Ovary (tissue), 9 donors: ENCODE measurements around the gene GSG1L. TPM values are rescaled to one million over a fixed set of nuclear protein-coding genes. Genes with fewer than 3 reads are reported as not detected.

Experiments
- DNase-seq, 5 donors: peaks; one replicate each; pipeline ENCODE4 v3.0.0-alpha.2; 2019 to 2020
- H3K27ac ChIP-seq, 2 donors: fragments of 200-600 bp; one replicate each; pipeline versions ENCODE4 v1.5.1 to v1.8.0; 2019 to 2022
- H3K27me3 ChIP-seq: fragments of 200-600 bp; one replicate; pipeline ENCODE4 v1.8.0; 2022
- H3K36me3 ChIP-seq: fragments of 200-600 bp; sonication (generic); one replicate; pipeline ENCODE4 v1.5.1; 2019
- H3K4me1 ChIP-seq: one replicate; pipeline ENCODE4 v1.8.1; 2013; ENCODE audit warnings: mild to moderate bottlenecking, moderate library complexity; ENCODE audit not compliant: insufficient read depth
- H3K4me3 ChIP-seq: fragments of 200-600 bp; sonication (generic); one replicate; pipeline ENCODE4 v1.5.1; 2017
- H3K9me3 ChIP-seq, 2 donors: fragments of 200-600 bp in 1 of 2; sonication (generic) in 1 of 2; one replicate each; pipeline versions ENCODE4 v1.5.1 to v1.8.1; 2013 to 2019; ENCODE audit warnings: mild to moderate bottlenecking in 1 of 2, moderate library complexity in 1 of 2
- EP300 ChIP-seq: sonication (generic); formaldehyde crosslinking; IDR thresholded peaks from one replicate; pipeline ENCODE4 v1.6.1; 2017; ENCODE audit warnings: antibody characterized with exemption
- POLR2A ChIP-seq: fragments of 450-650 bp; IDR thresholded peaks from one replicate; pipeline ENCODE4 v1.6.1; 2017; ENCODE audit warnings: antibody characterized with exemption, mild to moderate bottlenecking, moderate library complexity
- WGBS, 3 donors: extraction: QIAGEN DNeasy Blood & Tissue Kit in 1 of 3; methylation state at CpG; one replicate each; pipeline versions ENCODE4 v1.1.5 to v1.1.7; 2013 to 2017; 5-methylcytosine and 5-hydroxymethylcytosine counted together
- intact Hi-C, 4 donors: fragments of 100-400 bp; cut with DNase I; formaldehyde crosslinking; loops; one replicate each; pipeline versions ENCODE4 v1.11.0 to v1.15.1; 2022 to 2023
- polyA plus RNA-seq, 2 donors: library from polyadenylated mRNA; stranded (reverse); fragments of 200-250 nt in 1 of 2; fragments of 350-450 nt in 1 of 2; fragmentation: Illumina TruSeq in 1 of 2; extraction: RNeasy Lipid Tissue Mini Kit (QIAGEN cat#74804) in 1 of 2; gene quantifications; one replicate each; pipeline ENCODE4 v1.2.3, GENCODE V29; 2013 to 2014
- total RNA-seq, 7 donors: library from RNA; depleted of rRNA in 2 of 7; stranded (reverse); fragments of >200 nt in 2 of 7; fragmentation: NEBNext Ultra II Directional in 3 of 7; extraction: Animal tissue kit (Norgen Biotek cat#: 25700) in 3 of 7; gene quantifications; one replicate each; pipeline versions ENCODE4 v1.1.0 to v1.2.4, GENCODE V29; 2016 to 2023
- TF ChIP-seq, protein P1 (sequence below), 3 donors: fragments of 450-650 bp in 2 of 3; fragments of 200-600 bp in 1 of 3; IDR thresholded peaks; one replicate each; pipeline versions ENCODE4 v1.5.1 to v1.8.0; 2016 to 2022; ENCODE audit warnings: antibody characterized with exemption in 3 of 3, mild to moderate bottlenecking in 1 of 3
- donor health status: DM: no; HTN: no; CAD: no; lungs with moderate emphysema.
- donor health status: DM: no; HTN: no; CAD: no.
- donor health status: Bipolar disorder and iron deficiency.
- donor health status: DM: yes; HTN: yes; CAD: no.
- donor health status: DM: no; HTN: no; CAD: no.
- donor health status: DM: yes; HTN: yes; CAD: no.

The GSG1L gene
- total and polyA plus RNA-seq, 9 donors, result 0.30 to 1.1 (median 0.46) TPM; not detected in 4

- TF ChIP-seq POLR2A (no peak), EP300 (no peak)
- TF ChIP-seq, protein P1, sequence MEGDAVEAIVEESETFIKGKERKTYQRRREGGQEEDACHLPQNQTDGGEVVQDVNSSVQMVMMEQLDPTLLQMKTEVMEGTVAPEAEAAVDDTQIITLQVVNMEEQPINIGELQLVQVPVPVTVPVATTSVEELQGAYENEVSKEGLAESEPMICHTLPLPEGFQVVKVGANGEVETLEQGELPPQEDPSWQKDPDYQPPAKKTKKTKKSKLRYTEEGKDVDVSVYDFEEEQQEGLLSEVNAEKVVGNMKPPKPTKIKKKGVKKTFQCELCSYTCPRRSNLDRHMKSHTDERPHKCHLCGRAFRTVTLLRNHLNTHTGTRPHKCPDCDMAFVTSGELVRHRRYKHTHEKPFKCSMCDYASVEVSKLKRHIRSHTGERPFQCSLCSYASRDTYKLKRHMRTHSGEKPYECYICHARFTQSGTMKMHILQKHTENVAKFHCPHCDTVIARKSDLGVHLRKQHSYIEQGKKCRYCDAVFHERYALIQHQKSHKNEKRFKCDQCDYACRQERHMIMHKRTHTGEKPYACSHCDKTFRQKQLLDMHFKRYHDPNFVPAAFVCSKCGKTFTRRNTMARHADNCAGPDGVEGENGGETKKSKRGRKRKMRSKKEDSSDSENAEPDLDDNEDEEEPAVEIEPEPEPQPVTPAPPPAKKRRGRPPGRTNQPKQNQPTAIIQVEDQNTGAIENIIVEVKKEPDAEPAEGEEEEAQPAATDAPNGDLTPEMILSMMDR (IDR thresholded peaks at IDR 0.05), result no peak
- no peaks in the 10 kb centered on the region for H3K4me1 ChIP-seq
- no peaks in the 10 kb centered on the region for H3K9me3 ChIP-seq
- H3K36me3 ChIP-seq, result no peaks in the 10 kb centered on the region
- intact Hi-C loops, result loop anchor here in 1 of 4 donors (10.0 kb wide), 1 partner anchor 62 kb away; no protein-coding TSS in a partner anchor
- WGBS, 3 donors, result 85 to 88% (median 87%) methylated on average over 21 of the region's 21 CpGs
- no peak overlapping the region for H3K4me3 ChIP-seq
- no peak for DNase-seq
- H3K27ac ChIP-seq, result no peak overlapping the region
- no peaks in the 10 kb centered on the region for H3K27me3 ChIP-seq
These were observed 297.1 kb downstream of the GSG1L start for GRCh38 chr16:27766236-27766925.

GRCh38 chr16:27764869-27765675, 298.4 kb downstream of the GSG1L start:
- Histone ChIP-seq H3K4me3 (no peak overlapping the region), H3K4me1 (no peaks in the 10 kb centered on the region), H3K27me3 (no peaks in the 10 kb centered on the region), H3K36me3 (no peaks in the 10 kb centered on the region), H3K9me3 (no peaks in the 10 kb centered on the region), H3K27ac (no peak overlapping the region)
- TF ChIP-seq EP300 (no peak), POLR2A (no peak)
- TF ChIP-seq, protein P1 (IDR thresholded peaks at IDR 0.05), result no peak
- no peak for DNase-seq
- intact Hi-C loops, result loop anchor here in 1 of 4 donors (10.0 kb wide), 1 partner anchor 60 kb away; no protein-coding TSS in a partner anchor
- WGBS, 3 donors, result 81 to 91% (median 86%) methylated on average over 8 of the region's 8 CpGs

DNA sequence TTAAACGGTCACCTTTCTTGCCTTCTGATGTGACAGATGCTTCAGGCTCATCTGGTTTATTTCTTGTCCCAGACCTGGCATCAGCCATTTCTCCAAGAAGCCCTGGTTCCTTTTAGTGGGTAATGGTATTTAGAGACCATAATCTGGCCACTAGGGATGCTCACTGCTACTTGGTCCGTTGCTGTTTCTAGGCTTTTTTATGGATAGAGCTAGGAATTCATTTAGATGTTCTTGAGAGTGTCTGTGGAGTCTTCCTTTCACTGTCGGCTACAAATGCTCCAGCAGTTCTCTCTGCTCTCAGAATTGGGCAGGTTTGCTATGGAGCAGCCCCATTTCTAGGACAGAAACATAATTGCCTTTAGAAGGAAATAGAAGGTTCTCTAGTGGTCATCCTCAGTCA, 299.1 kb downstream of the GSG1L start:
- intact Hi-C loops, result loop anchor here in 1 of 4 donors (10.0 kb wide), 1 partner anchor 60 kb away; no protein-coding TSS in a partner anchor
- H3K4me3 ChIP-seq, result no peak overlapping the region
- no peaks in the 10 kb centered on the region for H3K4me1 ChIP-seq
- TF ChIP-seq, protein P1 (IDR thresholded peaks at IDR 0.05), result no peak
- TF ChIP-seq EP300, result no peak
- H3K36me3 ChIP-seq, result no peaks in the 10 kb centered on the region
- no peak overlapping the region for H3K27ac ChIP-seq
- no peaks in the 10 kb centered on the region for H3K9me3 ChIP-seq
- DNase-seq, result no peak
- H3K27me3 ChIP-seq, result no peaks in the 10 kb centered on the region
- 95 to 98% (median 98%) methylated on average over 3 of the region's 3 CpGs for WGBS, 3 donors

DNA sequence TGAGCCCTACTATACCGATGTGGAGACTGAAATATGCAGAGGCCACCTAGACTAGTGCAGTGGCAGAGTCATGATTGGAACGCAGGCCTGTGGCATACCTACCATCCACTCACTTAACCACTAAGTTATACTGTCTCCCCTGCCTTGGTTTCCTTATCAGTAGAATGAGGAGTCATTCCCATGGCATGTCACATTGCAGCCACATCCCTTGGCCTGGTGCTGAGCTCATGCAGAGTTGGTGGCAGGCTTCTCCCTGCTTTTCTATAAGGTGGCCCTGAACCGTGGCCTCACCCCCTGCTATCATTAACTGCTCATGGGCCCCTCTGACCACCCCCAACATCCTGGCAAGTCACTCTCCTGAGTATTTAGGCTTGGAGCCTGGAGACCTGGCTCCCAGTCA, 301.1 kb downstream of the GSG1L start:
- intact Hi-C loops, result loop anchor here in 1 of 4 donors (10.0 kb wide), 1 partner anchor 58 kb away; no protein-coding TSS in a partner anchor
- DNase-seq, result no peak
- no peak overlapping the region for H3K27ac ChIP-seq
- no peaks in the 10 kb centered on the region for H3K27me3 ChIP-seq
- no peaks in the 10 kb centered on the region for H3K36me3 ChIP-seq
- H3K4me1 ChIP-seq, result no peaks in the 10 kb centered on the region
- H3K9me3 ChIP-seq, result no peaks in the 10 kb centered on the region
- 92 to 99% (median 96%) methylated on average over 3 of the region's 3 CpGs for WGBS, 3 donors
- TF ChIP-seq EP300, result no peak
- TF ChIP-seq, protein P1 (IDR thresholded peaks at IDR 0.05), result no peak
- TF ChIP-seq POLR2A, result no peak
- no peak overlapping the region for H3K4me3 ChIP-seq
